GM21515 (cell line): ENCODE measurements around the gene SLC30A7.

Source experiments
- ATAC-seq: cut with Tn5 transposase; IDR thresholded peaks from one replicate; pipeline ENCODE4 v1.9.1; 2021; ENCODE audit not compliant: unreplicated experiment

Gene SLC30A7

GRCh38 chr1:100969327-100969726, 73.4 kb downstream of the SLC30A7 start:
- ATAC-seq, result no peak

DNA sequence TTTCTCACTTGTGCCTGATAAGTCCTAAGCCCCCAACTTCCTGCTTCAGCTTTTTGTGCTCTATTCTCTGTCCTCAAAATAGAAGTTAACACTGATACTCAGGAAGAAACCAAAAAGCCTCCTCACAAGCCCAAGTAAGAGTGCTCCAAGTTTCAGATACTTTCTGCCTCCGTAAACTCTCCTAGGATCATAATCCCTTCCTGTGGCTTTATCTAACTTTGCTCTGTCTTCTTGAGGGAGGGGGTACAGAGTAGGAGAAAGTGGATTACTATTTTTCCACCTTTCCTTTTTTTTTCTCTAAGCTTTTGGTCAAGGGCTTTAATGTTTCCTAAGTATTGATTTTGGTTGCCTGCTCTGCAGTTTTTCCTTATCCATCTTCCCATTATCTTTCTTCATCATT, 75.1 kb downstream of the SLC30A7 start:
- no peak for ATAC-seq

DNA sequence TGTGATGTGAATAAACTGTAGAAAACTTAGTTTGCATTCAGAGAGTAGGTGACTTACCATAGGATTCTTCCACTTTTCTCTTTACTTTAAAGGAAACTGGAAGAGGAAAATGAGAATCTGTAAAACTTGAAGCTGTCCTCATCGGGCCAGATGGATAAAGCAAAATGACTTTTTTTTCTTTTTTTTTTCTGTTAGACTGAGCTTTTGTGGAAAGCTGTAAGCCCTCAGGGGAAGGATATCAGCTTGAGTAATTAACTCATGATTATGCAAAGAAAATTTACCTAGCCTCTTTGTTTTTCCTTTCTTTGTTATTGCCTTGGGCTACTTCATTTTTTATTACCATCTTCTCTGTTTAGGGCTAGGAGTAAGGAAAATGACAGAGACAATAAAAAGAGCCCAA, 76.3 kb downstream of the SLC30A7 start:
- ATAC-seq, result no peak

GRCh38 chr1:100976936-100977335, 81.0 kb downstream of the SLC30A7 start:
- ATAC-seq, result no peak

DNA sequence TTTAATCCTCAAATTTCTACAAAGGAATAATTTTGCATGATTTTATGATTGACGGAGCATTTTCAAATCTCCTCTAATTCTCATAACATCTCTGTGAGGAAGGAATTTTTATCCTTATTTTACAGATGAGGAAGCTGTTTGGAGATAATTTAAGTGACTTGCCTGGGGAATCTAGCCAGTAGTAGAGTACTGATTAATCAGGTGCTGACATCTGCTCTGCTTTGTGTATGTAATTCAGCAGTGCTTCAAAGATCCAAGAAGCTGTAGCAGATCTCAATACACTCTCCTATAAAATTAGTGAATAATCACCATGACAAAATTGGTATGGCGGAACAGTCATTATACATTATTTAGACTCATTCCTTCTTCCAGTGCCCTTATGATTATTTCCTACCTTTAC, 83.7 kb downstream of the SLC30A7 start:
- ATAC-seq, result no peak

DNA sequence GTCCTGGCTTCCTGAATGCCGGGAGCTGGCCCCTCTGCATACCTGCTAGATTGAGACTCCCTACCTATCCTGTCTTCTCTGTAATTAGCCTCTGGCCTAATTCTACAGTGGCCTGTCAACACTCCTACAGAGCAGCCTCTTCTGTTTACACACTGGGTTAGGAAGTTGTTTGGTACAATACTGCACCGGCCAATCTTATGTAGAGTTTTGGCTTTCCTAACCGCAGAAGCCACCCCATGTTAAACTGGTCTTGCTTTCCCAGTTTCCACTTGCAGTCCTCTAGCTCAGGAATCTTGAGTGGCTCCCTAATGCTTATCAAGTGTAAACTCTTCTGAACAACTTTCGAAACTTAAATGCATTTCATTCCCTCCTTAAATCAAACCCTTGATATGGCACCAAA, 86.9 kb downstream of the SLC30A7 start:
- no peak for ATAC-seq

- no peak for ATAC-seq
These were observed 92.2 kb downstream of the SLC30A7 start for GRCh38 chr1:100988121-100988520.

DNA sequence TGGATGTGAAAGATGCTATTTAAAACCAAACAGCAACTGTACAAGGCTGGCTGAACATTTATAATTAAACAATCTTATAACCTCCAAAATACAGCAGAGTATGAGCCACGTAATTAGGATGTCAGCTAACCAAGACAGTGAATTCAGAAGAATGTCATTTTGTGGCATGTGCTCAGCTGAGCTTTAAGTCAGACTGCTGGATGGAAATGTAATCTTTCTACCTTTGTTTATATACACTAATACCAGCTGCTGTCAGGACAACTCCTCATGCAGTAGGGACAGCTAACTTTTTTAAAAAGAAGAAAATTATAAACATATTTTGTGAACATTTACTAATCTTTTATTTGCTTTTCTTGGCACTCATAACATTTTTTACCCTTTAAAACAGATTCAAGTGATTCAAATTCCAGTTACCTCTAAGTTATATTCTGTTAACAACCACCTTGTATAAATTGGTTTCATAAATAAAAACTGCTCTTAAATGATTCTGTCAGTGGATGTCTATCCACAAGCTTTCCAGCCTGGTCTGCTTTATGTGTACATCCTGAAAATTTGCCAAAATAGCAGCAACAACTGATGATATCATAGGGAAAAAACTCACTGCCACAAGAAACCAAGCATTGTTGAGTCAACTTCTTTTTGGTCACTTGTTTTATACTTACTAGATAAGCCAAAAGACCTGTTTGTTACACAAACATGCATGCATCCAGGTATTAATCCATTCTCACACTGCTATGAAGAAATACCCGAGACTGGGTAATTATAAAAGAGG, 93.6 kb downstream of the SLC30A7 start:
- no peak for ATAC-seq

DNA sequence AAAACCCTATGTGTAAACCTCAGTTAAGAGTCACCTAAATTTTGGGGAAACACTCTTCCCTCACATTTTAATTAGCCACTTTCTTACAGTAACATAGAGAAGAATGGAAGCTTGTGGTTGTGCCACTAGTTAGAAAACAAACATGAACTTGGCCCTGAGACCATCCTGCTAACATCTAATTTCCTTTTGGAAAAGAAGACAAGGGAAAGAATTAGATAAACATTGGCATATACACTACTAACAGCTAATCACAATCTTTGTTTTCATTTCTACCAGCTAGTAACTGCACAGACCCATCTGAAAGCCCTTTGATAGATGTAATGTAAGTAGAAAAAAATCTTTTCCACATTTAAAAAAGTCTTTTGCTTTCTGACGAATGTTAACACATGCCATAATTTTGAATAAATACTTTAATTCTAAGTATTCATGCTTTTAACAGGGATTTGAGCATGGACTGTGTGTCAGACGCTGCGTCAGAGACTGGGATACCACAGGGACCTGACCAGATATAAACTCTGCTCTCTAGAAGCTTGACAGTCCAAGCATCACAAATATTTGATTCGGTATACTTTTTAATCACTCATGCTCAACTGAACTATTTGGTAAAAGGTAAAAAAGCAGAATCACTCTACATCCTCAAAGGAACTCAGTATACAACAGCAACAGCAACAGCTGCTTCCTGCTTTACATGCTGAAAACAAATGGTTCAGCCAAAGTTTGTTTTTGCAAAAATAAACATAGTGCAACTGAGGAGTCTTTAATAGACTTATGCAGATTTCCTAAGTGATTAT, 99.5 kb downstream of the SLC30A7 start:
- ATAC-seq, result no peak

DNA sequence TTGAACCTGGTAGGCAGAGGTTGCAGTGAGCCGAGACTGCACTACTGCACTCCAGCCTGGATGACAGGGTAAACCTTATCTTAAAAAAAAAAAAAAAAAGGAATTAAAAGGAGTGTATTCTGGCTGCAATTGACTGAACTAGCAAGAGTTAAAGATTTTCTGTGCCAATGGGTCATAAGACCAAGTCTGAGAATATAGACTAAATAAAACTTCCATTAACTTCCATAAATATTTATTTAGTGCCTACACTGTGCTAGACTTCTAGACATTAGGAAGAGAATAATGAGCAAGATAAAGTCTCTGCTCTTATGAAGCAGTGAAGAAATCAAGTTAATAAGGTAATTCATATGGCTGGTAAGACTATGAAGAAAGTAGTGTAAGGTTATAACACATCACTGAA, 102.5 kb downstream of the SLC30A7 start:
- ATAC-seq, result no peak

GRCh38 chr1:101000131-101000873, 104.4 kb downstream of the SLC30A7 start:
- no peak for ATAC-seq

DNA sequence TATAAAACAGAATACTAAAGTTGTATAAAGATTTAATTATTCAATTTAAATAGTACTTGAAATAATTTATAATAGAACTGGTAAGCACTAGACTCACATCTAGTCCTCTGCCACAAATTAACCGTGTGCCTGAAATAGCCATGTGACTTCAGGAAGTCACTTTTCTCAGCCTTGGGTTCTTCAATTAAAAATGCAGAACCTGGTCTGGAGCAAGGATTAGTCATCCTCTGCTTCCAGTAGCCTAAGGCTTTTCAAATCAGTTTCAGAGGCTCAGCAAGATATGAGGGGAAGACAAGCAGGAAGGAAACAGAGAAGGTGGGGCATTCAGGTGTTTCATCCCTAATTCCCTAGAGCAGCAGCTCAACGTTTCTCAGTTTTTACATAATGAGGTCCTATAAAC, 106.7 kb downstream of the SLC30A7 start:
- ATAC-seq, result no peak

- ATAC-seq, result no peak
These were observed 107.2 kb downstream of the SLC30A7 start for GRCh38 chr1:101003012-101003650.

DNA sequence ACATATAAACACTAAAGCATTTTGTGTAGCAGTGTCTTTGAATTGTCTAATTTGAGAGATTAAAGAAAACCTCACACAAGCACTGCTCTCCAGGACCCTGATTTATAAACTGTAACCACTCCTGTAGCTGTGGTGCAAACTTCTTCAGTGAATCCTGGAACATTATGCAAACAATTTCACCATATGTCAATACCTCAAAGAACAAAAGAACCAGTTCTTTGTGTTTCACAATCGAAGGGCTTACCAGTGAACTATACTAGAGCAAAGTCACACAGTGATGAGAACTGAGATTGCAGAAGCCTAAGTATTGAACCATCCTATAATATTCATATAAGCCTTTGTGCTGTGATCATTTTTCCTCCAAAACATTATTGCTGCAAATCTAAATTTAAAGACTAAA, 108.2 kb downstream of the SLC30A7 start:
- ATAC-seq, result no peak

GRCh38 chr1:101004670-101005069, 108.8 kb downstream of the SLC30A7 start:
- ATAC-seq, result no peak

- ATAC-seq, result no peak
These were observed 109.3 kb downstream of the SLC30A7 start for GRCh38 chr1:101005183-101005582.

DNA sequence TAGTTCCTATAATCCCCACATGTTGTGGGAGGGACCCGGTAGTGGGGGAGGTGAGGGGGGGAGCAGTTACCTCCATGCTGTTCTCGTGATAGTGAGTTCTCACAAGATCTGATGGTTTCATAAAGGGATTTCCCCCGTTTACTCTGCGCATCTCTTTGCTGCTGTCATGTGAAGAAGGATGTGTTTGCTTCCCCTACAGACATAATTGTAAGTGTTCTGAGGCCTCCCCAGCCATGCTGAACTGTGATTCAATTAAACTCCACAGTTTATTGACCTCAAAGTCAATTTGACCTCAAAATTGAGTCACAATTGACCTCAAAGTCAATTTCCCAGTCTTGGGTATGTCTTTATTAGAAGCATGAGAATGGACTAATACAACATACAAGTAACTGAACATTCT, 110.0 kb downstream of the SLC30A7 start:
- ATAC-seq, result no peak

DNA sequence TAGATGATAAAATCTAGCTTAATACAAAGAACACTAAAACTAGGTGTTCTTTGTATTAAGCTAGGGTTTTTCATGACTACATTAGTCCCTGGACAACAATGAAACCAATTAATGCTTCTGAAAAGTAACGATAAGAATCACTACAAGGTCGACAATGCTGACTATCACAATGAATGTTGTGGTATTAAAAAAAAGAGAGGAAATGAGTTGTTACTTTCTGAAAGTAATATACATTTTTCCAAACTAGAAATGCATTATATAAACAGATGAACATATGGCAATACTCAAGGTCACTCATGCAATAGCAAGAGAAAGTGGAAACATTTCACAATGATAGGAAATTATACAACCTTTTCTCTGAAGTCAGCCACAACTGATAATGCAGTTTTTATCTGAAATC, 110.7 kb downstream of the SLC30A7 start:
- ATAC-seq, result no peak

GRCh38 chr1:101008229-101008834, 112.4 kb downstream of the SLC30A7 start:
- ATAC-seq, result no peak

DNA sequence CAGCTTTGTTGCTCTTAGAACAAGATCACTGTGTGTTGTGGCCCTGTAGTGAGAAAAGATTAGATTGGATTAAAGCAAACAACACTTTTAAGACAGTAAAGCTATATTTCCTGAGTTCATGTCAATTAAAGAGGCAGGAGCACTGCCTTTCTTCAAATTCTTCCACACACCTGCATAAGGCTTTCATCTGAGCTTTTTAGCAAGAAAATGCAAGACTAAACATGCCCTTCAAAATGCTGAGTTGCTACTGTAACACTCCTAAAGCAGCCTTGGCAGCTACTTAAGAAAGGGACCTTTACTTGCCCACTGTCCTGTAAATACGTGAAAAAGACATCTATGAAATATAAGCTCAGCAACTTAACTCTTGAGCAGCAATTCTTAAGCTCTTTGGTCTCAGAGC, 117.9 kb downstream of the SLC30A7 start:
- no peak for ATAC-seq

DNA sequence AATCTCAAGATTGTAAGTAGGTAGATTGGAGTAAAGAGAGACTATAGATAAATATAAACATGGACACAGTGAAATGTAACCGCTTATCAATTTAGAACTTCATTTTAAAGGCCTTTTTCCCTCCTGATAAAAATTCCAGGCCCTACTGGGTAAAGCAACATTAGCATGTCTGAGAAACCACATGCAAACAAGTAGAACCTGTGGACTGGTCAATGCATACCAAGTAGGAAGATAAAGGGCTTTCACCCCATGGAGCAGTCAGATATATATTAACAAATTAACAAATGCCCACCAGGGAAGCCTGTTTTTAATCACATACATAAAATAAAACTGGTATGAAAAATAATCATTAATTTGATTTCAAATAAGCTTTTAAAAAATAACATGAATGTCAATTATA, 121.6 kb downstream of the SLC30A7 start:
- ATAC-seq, result no peak
